GM18505 (cell line): ENCODE measurements around the gene SPACDR.
"Not testable (repeated sequence)": the region's sequence is repeated elsewhere in the genome, so short reads cannot be mapped to it uniquely, and the experiment has no call there.

ENCODE experiments used
- ATAC-seq: cut with Tn5 transposase; IDR thresholded peaks from one replicate; pipeline ENCODE4 v1.9.1; 2021; ENCODE audit not compliant: unreplicated experiment
- POLR2A ChIP-seq: IDR thresholded peaks from 4 replicates; pipeline ENCODE4 v1.6.1; 2011; ENCODE audit warnings: borderline replicate concordance; ENCODE audit not compliant: insufficient read depth, insufficient read length; ENCODE audit errors: extremely low read depth

SPACDR gene

GRCh38 chr7:100443096-100443840 lies 20.8 kb downstream of the SPACDR start:
- ATAC-seq = no peak
- no peak for TF ChIP-seq POLR2A

GRCh38 chr7:100441641-100442535 lies 22.2 kb downstream of the SPACDR start:
- no peak for TF ChIP-seq POLR2A
- no peak for ATAC-seq

GRCh38 chr7:100439244-100439643 lies 24.8 kb downstream of the SPACDR start:
- ATAC-seq = not testable (repeated sequence)

- not testable (repeated sequence) for ATAC-seq
Measured at GRCh38 chr7:100438731-100439130, 25.3 kb downstream of the SPACDR start.

GRCh38 chr7:100438172-100438571 lies 25.9 kb downstream of the SPACDR start:
- no peak for TF ChIP-seq POLR2A
- ATAC-seq = no peak

GRCh38 chr7:100437150-100438100 lies 26.6 kb downstream of the SPACDR start:
- TF ChIP-seq POLR2A = no peak
- ATAC-seq = no peak

- peak; percentile 54 for TF ChIP-seq POLR2A
- peak; percentile 33 for ATAC-seq
Measured at GRCh38 chr7:100435401-100436304, 28.4 kb downstream of the SPACDR start.

GRCh38 chr7:100434297-100435144 lies 29.5 kb downstream of the SPACDR start:
- ATAC-seq = no peak
- TF ChIP-seq POLR2A = no peak

GRCh38 chr7:100433592-100434296 lies 30.3 kb downstream of the SPACDR start:
- TF ChIP-seq POLR2A = peak; percentile 17
- no peak for ATAC-seq

GRCh38 chr7:100433276-100433591 lies 30.8 kb downstream of the SPACDR start:
- TF ChIP-seq POLR2A = peak; percentile 13
- ATAC-seq = no peak

- peak; percentile 36 for TF ChIP-seq POLR2A
- no peak for ATAC-seq
Measured at GRCh38 chr7:100432621-100433275, 31.3 kb downstream of the SPACDR start.

GRCh38 chr7:100432053-100432452 lies 32.0 kb downstream of the SPACDR start:
- ATAC-seq = no peak
- no peak for TF ChIP-seq POLR2A
